Kidney (tissue), 14 donors: ENCODE data around the gene USP2. TPM values are rescaled to one million over a fixed set of nuclear protein-coding genes. Genes with fewer than 3 reads are reported as not detected.

Experiments used
- DNase-seq, 5 donors: peaks; one replicate each; pipeline ENCODE4 v3.0.0-alpha.2; 2013 to 2020
- FAIRE-seq: peaks from 2 replicates; lab custom pipeline; 2012; peaks lifted over from hg19 to GRCh38; lab: Jason Lieb, UNC
- H3K27ac ChIP-seq, 2 donors: one replicate each; pipeline ENCODE4 v1.7.0; 2013; ENCODE audit warnings: low read depth in 2 of 2, low read length in 2 of 2, inconsistent platforms in 1 of 2
- H3K27me3 ChIP-seq: one replicate; pipeline ENCODE4 v1.7.1; 2013; ENCODE audit warnings: low read length, inconsistent platforms; ENCODE audit not compliant: control insufficient read depth, insufficient read depth
- H3K36me3 ChIP-seq, 3 donors: one replicate each; pipeline versions ENCODE4 v1.7.0 to v1.7.1; 2013; ENCODE audit warnings: low read length in 3 of 3, control low read depth in 1 of 3, inconsistent platforms in 1 of 3; ENCODE audit not compliant: insufficient read depth in 3 of 3, control insufficient read depth in 2 of 3
- H3K4me1 ChIP-seq, 3 donors: one replicate each; pipeline versions ENCODE4 v1.7.0 to v1.7.1; 2013; ENCODE audit warnings: low read length in 3 of 3, inconsistent platforms in 1 of 3, low read depth in 1 of 3; ENCODE audit not compliant: control insufficient read depth in 2 of 3, insufficient read depth in 2 of 3
- H3K4me3 ChIP-seq, 3 donors: one replicate each; pipeline versions ENCODE4 v1.7.0 to v1.8.1; 2013; ENCODE audit warnings: low read length in 3 of 3, control low read depth in 1 of 3, inconsistent platforms in 1 of 3
- H3K9ac ChIP-seq, 3 donors: one replicate each; pipeline versions ENCODE4 v1.7.0 to v1.7.1; 2013; ENCODE audit warnings: low read length in 3 of 3, control low read depth in 1 of 3, inconsistent platforms in 1 of 3
- H3K9me3 ChIP-seq, 3 donors: one replicate each; pipeline versions ENCODE4 v1.7.0 to v1.7.1; 2013; ENCODE audit warnings: low read length in 3 of 3, control low read depth in 1 of 3, inconsistent platforms in 1 of 3; ENCODE audit not compliant: control insufficient read depth in 2 of 3, insufficient read depth in 1 of 3
- CTCF ChIP-seq: IDR thresholded peaks from 3 replicates; pipeline ENCODE4 v1.5.1; 2012; ENCODE audit warnings: mild to moderate bottlenecking, moderate library complexity, borderline replicate concordance; ENCODE audit not compliant: insufficient read depth; ENCODE audit errors: extremely low read depth
- intact Hi-C: fragments of 100-400 bp; cut with DNase I; formaldehyde crosslinking; loops from one replicate; pipeline ENCODE4 v1.11.1; 2022
- polyA plus RNA-seq: library from polyadenylated mRNA; stranded (reverse); fragments of 350-450 nt; fragmentation: Illumina TruSeq; extraction: RNeasy Lipid Tissue Mini Kit (QIAGEN cat#74804); gene quantifications from one replicate; pipeline ENCODE4 v1.2.3, GENCODE V29; 2014; ENCODE audit warnings: low read depth, low replicate concordance; ENCODE audit not compliant: insufficient read depth
- total RNA-seq: library from RNA; stranded (reverse); fragmentation: NEBNext Ultra II Directional; extraction: Animal tissue kit (Norgen Biotek cat#: 25700); gene quantifications from one replicate; pipeline ENCODE4 v1.2.1, GENCODE V29; 2021
- donor health status: control.
- donor health status: control.
- donor health status: control.
- donor health status: control.
- donor health status: control.
- donor health status: DM: yes; HTN: yes; CAD: no.
- donor health status: Normal renal cell carcinoma (clear cell type).

The USP2 gene
- total and polyA plus RNA-seq, 2 donors from 2014 or later: 30.4 to 57.6 TPM

- Histone ChIP-seq H3K4me1 (peaks cover 0 to 2% (median 0%) of the 10 kb centered on the region in 3 donors), H3K9ac (no peak overlapping the region), H3K4me3 (no peak overlapping the region), H3K27ac (no peak overlapping the region), H3K9me3 (no peaks in the 10 kb centered on the region), H3K36me3 (no peaks in the 10 kb centered on the region), H3K27me3 (no peaks in the 10 kb centered on the region)
- intact Hi-C loops: no loop called here
- no peak for TF ChIP-seq CTCF
- DNase-seq (no peak), FAIRE-seq (no peak)
Measured at GRCh38 chr11:119329320-119329719, 52.2 kb downstream of the USP2 start.

GRCh38 chr11:119324189-119324588, 57.3 kb downstream of the USP2 start:
- Histone ChIP-seq H3K4me1 (peaks cover 0 to 8% (median 0%) of the 10 kb centered on the region in 3 donors), H3K9ac (no peak overlapping the region), H3K36me3 (no peaks in the 10 kb centered on the region), H3K9me3 (no peaks in the 10 kb centered on the region), H3K27ac (no peak overlapping the region), H3K4me3 (no peak overlapping the region), H3K27me3 (no peaks in the 10 kb centered on the region)
- intact Hi-C loops: no loop called here
- FAIRE-seq: no peak
- no peak for TF ChIP-seq CTCF
- peak in 3 of 5 donors; percentile 40 to 64 (median 58) for DNase-seq

- peak; percentile 79 for TF ChIP-seq CTCF
- no peaks in the 10 kb centered on the region for H3K27me3 ChIP-seq
- no peaks in the 10 kb centered on the region for H3K36me3 ChIP-seq
- H3K4me3 ChIP-seq: no peak overlapping the region
- H3K9me3 ChIP-seq: no peaks in the 10 kb centered on the region
- H3K4me1 ChIP-seq: peaks cover 0 to 11% (median 0%) of the 10 kb centered on the region in 3 donors
- H3K9ac ChIP-seq: no peak overlapping the region
- no peak for FAIRE-seq
- intact Hi-C loops: no loop called here
- peak in 4 of 5 donors; percentile 88 to 91 (median 88) for DNase-seq
- no peak overlapping the region for H3K27ac ChIP-seq
Measured at GRCh38 chr11:119323532-119324033, 57.9 kb downstream of the USP2 start.
